GM23248 (cell line): ENCODE results near the gene KLHDC3.

Experiments used
- EZH2 ChIP-seq: fragments of 200-600 bp; sonication (generic); IDR thresholded peaks from 2 replicates; pipeline ENCODE4 v1.6.1; 2018; ENCODE audit warnings: antibody characterized with exemption, mild to moderate bottlenecking; ENCODE audit not compliant: insufficient read depth, poor library complexity, severe bottlenecking
- EZH2phosphoT487 ChIP-seq: fragments of 200-600 bp; sonication (generic); IDR thresholded peaks from 2 replicates; pipeline ENCODE4 v1.6.1; 2018; ENCODE audit warnings: antibody characterized with exemption, moderate library complexity, mild to moderate bottlenecking, low read depth; ENCODE audit not compliant: insufficient read depth

DNA sequence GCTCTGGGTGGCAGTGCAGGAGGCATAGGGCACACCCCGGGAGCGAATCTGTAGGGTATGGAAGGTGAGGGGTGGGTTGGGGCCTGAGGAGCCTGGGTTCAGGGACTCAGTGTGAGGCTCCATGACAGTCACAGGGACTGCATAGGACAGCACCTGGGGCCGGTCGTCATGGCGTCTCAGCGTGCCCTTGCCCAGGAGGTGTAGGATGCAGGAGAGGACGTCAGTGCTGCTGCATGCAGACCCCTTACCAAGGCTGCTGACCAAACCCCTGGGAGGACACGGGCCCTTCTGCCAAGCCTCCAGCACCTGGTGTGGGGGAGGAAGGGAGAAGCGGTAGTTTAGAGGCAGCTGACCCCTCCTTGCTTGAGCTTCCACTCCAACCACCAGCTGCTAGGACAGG is 23.7 kb downstream of the KLHDC3 start:
- TF ChIP-seq EZH2 (no peak), EZH2phosphoT487 (no peak)
